Raji (cell line): ENCODE measurements around the gene PPP1R13B.

Experiments used
- POLR2A ChIP-seq: IDR thresholded peaks from 2 replicates; pipeline ENCODE4 v1.6.1; 2011; ENCODE audit warnings: low read depth, low read length, control low read depth; ENCODE audit not compliant: insufficient read depth

PPP1R13B gene

GRCh38 chr14:103883263-103883523 is 35.8 kb upstream of the PPP1R13B start:
- no peak for TF ChIP-seq POLR2A

GRCh38 chr14:103882503-103883262 is 35.3 kb upstream of the PPP1R13B start:
- TF ChIP-seq POLR2A = no peak

DNA sequence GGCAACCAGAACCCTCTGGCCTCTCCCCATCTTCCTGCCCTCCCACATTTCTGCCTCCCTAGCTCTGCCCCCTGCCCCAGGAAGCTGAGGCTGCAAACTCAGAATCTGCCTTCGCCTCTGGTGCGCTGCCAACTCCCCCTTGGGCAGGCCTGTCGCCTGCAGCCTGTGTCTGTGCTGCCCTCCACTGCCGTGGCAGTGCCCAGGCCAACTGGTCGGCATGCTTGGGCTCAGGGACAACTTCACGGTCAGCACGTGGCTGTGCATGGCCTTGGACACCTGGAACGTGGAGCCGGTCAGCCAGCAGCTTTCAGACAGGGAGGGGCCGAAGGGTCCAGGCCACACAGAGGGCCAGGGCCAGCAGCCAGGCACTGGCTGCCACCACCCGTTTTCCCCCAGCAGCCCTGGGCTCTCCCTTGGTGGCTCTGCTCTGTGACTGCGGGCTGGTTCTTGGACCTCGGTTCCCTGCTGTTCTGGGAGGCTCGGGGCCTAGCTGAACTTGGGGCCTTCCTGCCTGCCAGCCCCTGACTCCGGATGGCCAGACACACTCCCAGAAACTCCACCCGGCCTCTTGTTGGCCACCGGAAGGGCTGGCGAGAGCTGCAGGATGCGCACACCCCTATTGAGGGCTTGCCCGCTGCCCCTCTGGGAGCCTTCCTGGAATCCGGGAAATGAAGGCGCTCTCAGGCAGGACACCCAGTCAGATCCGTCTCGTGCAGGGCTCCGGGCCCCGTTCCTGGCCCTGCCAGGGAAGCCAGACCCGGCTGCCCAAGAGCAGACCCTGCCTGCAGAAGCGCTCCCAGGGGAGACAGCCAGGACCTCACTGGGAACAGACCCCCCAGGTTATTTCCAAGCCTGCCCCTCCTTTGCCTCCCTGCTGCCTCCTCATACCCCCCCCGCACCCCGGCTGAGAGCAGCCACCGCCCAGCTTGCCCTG is 34.2 kb upstream of the PPP1R13B start:
- no peak for TF ChIP-seq POLR2A

GRCh38 chr14:103880348-103881267 is 33.2 kb upstream of the PPP1R13B start:
- no peak for TF ChIP-seq POLR2A

- TF ChIP-seq POLR2A = no peak
Measured at GRCh38 chr14:103879570-103880347, 32.4 kb upstream of the PPP1R13B start.

- no peak for TF ChIP-seq POLR2A
Measured at GRCh38 chr14:103879118-103879569, 31.8 kb upstream of the PPP1R13B start.

- no peak for TF ChIP-seq POLR2A
Measured at GRCh38 chr14:103878180-103878579, 30.8 kb upstream of the PPP1R13B start.

GRCh38 chr14:103875010-103875409 is 27.6 kb upstream of the PPP1R13B start:
- no peak for TF ChIP-seq POLR2A

DNA sequence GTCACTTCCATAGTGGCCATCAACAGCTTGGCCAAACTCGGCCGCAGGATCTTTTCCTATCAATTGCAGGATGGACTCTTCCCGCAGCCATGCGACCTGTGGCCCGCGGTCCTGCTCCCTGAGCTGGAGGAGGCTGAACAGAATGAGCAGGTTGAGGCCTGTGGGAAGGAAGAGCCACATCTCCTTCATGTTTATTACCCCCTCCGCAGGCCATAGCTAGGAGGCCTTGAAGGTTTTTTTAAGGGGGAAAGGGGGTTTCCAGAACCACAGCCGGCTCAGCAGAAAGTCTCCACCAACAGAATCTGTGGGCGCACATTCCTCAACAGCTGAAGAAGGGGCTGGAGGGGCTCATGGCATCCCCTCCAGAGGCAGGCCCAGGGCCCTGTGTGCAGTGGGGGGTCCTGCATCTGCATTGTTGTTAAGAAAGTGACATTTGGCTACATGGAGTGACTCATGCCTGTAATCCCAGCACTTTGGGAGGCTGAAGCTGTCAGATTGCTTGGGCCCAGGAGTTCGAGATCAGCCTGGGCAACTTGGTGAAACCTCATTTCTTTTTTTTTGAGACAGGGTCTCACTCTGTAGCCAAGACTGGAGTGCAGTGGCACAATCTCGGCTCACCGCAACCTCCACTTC is 25.2 kb upstream of the PPP1R13B start:
- no peak for TF ChIP-seq POLR2A

GRCh38 chr14:103871596-103872480 is 24.5 kb upstream of the PPP1R13B start:
- TF ChIP-seq POLR2A = no peak

GRCh38 chr14:103870891-103871595 is 23.7 kb upstream of the PPP1R13B start:
- no peak for TF ChIP-seq POLR2A

DNA sequence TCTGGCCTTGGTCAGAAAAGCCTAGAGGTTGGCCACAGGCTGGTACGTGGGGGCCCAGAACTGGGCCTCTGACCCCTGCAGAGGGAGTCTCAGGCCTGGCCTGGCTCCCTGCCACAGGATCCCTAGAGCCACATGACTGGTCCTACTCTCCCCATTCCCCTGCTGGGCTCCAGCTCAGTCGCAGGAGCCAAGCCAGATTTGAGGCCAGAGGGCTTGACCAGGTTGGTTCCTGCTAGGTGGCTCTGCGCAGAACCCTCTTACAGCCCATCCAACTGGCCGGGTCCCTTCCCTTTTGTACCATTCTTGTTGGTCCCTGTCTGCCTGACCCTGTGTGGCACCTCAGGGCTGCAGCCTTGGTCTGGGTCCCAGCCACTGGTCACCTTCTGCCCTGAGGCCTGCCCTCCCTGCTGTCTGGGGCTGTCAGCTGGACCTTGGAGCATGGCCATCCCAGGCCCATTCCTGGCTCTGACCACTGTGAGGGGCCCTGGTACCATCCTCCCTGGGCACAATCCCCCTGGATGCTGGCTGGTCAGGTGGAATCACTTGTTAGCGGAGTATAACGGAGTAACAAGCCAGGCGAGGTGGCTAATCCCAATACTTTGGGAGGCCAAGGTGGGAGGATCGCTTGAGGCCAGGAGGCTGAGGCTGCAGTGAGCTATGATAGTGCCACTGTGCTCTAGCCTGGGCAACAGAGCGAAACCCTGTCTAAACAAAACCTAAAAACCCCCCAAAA is 22.9 kb upstream of the PPP1R13B start:
- TF ChIP-seq POLR2A = no peak
